ENCODE results near the gene NCKAP5L.

DNA sequence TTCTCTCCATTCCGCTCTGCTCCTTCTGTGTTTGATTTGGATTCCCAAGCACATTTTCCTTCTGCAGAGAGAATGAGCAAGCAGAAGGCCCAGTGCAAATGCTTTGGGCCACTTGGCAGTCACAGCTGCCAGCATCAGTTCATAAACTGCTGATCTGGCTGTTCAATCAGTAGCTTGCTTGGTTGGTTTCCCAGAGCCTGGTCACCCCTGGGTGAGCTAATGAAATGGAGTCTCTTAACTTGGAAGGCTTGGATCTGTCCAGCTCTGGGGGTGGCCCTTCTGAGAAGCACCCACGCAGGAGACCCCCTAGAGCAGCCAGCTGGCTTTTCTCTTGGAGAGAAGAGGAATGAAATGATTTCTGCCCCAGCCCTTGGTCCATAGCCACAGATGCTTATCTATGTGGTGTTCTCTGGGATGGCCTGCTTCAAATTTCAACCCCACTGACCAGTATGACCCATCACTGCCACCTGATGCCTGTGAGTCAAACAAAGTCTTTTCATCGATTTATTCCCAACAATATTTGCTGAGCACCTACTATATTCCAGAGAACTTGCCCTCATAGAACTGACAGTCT is 45.2 kb upstream of the NCKAP5L start:
- TF ChIP-seq, protein P1, sequence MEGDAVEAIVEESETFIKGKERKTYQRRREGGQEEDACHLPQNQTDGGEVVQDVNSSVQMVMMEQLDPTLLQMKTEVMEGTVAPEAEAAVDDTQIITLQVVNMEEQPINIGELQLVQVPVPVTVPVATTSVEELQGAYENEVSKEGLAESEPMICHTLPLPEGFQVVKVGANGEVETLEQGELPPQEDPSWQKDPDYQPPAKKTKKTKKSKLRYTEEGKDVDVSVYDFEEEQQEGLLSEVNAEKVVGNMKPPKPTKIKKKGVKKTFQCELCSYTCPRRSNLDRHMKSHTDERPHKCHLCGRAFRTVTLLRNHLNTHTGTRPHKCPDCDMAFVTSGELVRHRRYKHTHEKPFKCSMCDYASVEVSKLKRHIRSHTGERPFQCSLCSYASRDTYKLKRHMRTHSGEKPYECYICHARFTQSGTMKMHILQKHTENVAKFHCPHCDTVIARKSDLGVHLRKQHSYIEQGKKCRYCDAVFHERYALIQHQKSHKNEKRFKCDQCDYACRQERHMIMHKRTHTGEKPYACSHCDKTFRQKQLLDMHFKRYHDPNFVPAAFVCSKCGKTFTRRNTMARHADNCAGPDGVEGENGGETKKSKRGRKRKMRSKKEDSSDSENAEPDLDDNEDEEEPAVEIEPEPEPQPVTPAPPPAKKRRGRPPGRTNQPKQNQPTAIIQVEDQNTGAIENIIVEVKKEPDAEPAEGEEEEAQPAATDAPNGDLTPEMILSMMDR (IDR thresholded peaks at IDR 0.05 in 2 of 3, conservative IDR thresholded peaks at IDR 0.05 in 1 of 3; ENCODE audit: insufficient read depth in 2 of 3, low read depth in 1 of 3, low read length in 3 of 3), result no peak
- no peak for TF ChIP-seq JUN (IDR thresholded peaks at IDR 0.05; ENCODE audit: borderline replicate concordance, low read depth, low read length)
- no peak for TF ChIP-seq JUN (CRISPR knock-in tag; IDR thresholded peaks at IDR 0.05; ENCODE audit: borderline replicate concordance)
- TF ChIP-seq, protein P2, sequence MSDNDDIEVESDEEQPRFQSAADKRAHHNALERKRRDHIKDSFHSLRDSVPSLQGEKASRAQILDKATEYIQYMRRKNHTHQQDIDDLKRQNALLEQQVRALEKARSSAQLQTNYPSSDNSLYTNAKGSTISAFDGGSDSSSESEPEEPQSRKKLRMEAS (CRISPR knock-in tag; IDR thresholded peaks at IDR 0.05), result no peak
- TF ChIP-seq ZNF184 (CRISPR knock-in tag; IDR thresholded peaks at IDR 0.05), result no peak
- no peak for TF ChIP-seq RAD21 (CRISPR knock-in tag; conservative IDR thresholded peaks at IDR 0.05 in 1 of 2, IDR thresholded peaks at IDR 0.05 in 1 of 2)

All from K562 (cell line).